K562 (cell line): ENCODE results near the gene POMT2. TPM values are rescaled to one million over a fixed set of nuclear protein-coding genes. Genes with fewer than 3 reads are reported as not detected.
A peak's percentile ranks its signal among the peaks of the same experiment; 100 is the strongest.

Experiments
- ARID1B ChIP-seq: fragments of 450-650 bp; IDR thresholded peaks from 2 replicates; pipeline ENCODE4 v1.6.1; 2016; ENCODE audit warnings: antibody characterized with exemption, mild to moderate bottlenecking, inconsistent platforms
- ATF6 ChIP-seq: sonication (generic); formaldehyde crosslinking; IDR thresholded peaks from 2 replicates; pipeline ENCODE4 v1.4.0; 2020; ENCODE audit warnings: mild to moderate bottlenecking, missing genetic modification reagents
- CEBPZ ChIP-seq: fragments of 150-350 bp; IDR thresholded peaks from 2 replicates; pipeline ENCODE4 v1.6.1; 2014; ENCODE audit warnings: low read depth, mild to moderate bottlenecking, low read length, borderline replicate concordance
- CHD1 ChIP-seq: fragments of 200-600 bp; sonication (generic); IDR thresholded peaks from one replicate; pipeline ENCODE4 v1.6.1; 2012; ENCODE audit warnings: mild to moderate bottlenecking, moderate library complexity, low read length, inconsistent platforms
- JUN ChIP-seq, 2 experiments: sonication (generic) in 1 of 2; formaldehyde crosslinking in 1 of 2; IDR thresholded peaks; 2 replicates each; pipeline versions ENCODE4 v1.6.1 to v1.8.0; 2012 to 2022; ENCODE audit warnings: borderline replicate concordance in 2 of 2, mild to moderate bottlenecking in 2 of 2, improper control_type of control experiment in 1 of 2, low read depth in 1 of 2, low read length in 1 of 2, missing genetic modification reagents in 1 of 2
- JUND ChIP-seq, 2 experiments: IDR thresholded peaks; 2 replicates in 1 of 2; 3 replicates in 1 of 2; pipeline ENCODE4 v1.6.1; 2011; ENCODE audit warnings: borderline replicate concordance in 2 of 2, low read depth in 2 of 2, low read length in 2 of 2, improper control_type of control experiment in 1 of 2, missing biosample characterization in 1 of 2, missing genetic modification characterization in 1 of 2, missing genetic modification reagents in 1 of 2
- MAX ChIP-seq: sonication (generic); formaldehyde crosslinking; IDR thresholded peaks from 2 replicates; pipeline ENCODE4 v1.9.0; 2022; ENCODE audit warnings: mild to moderate bottlenecking, missing genetic modification reagents
- PRDM10 ChIP-seq: fragments of 450-650 bp; IDR thresholded peaks from 2 replicates; pipeline ENCODE4 v1.6.1; 2018; ENCODE audit not compliant: partially characterized antibody
- RAD51 ChIP-seq: fragments of 450-650 bp; IDR thresholded peaks from 2 replicates; pipeline ENCODE4 v1.7.1; 2016; ENCODE audit warnings: low read depth, mild to moderate bottlenecking, borderline replicate concordance
- TOE1 ChIP-seq, 2 experiments: fragments of 450-650 bp in 1 of 2; sonication (generic) in 1 of 2; formaldehyde crosslinking in 1 of 2; IDR thresholded peaks; 2 replicates each; pipeline versions ENCODE4 v1.7.1 to v1.8.0; 2016 to 2022; ENCODE audit warnings: borderline replicate concordance in 2 of 2, mild to moderate bottlenecking in 2 of 2, antibody characterized with exemption in 1 of 2, inconsistent platforms in 1 of 2, low read depth in 1 of 2, missing genetic modification reagents in 1 of 2, moderate library complexity in 1 of 2
- ZNF639 ChIP-seq, 2 experiments: fragments of 200-800 bp in 1 of 2; sonication (Bioruptor generic) in 1 of 2; sonication (generic) in 1 of 2; formaldehyde crosslinking in 1 of 2; IDR thresholded peaks in 1 of 2; conservative IDR thresholded peaks in 1 of 2; 2 replicates each; pipeline versions ENCODE4 v1.5.0 to v1.6.1; 2016 to 2020; ENCODE audit warnings: missing compliant biosample characterization in 1 of 2, missing genetic modification characterization in 1 of 2, missing genetic modification reagents in 1 of 2
- ZNF764 ChIP-seq: fragments of 250-450 bp; sonication (Bioruptor Pico); IDR thresholded peaks from 2 replicates; pipeline ENCODE4 v1.4.0; 2020; ENCODE audit warnings: low read depth, mild to moderate bottlenecking, moderate library complexity
- polyA plus RNA-seq, 8 experiments: library from polyadenylated mRNA; depleted of rRNA in 4 of 8; stranded (reverse) in 5 of 8; unstranded in 3 of 8; fragments of >200 nt; fragmentation: Nextera tagmentation in 2 of 8; fragmentation: Illumina TruSeq in 1 of 8; extraction: Ambion mirVana in 2 of 8; extraction: Trizol in 1 of 8; gene quantifications; 2 replicates each; pipeline versions ENCODE4 v1.2.1 to v1.2.3, GENCODE V29; 2011 to 2014; ENCODE audit warnings: inconsistent platforms in 1 of 8, missing spikeins in 1 of 8
- total RNA-seq, 7 experiments: library from RNA; depleted of rRNA in 6 of 7; stranded (reverse); fragments of >200 nt in 6 of 7; fragmentation: Illumina TruSeq in 2 of 7; extraction: Trizol in 2 of 7; gene quantifications; 2 replicates each; pipeline versions ENCODE4 v1.2.1 to v1.2.3, GENCODE V29; 2011 to 2021; ENCODE audit warnings: low replicate concordance in 1 of 7

POMT2 gene
- total and polyA plus RNA-seq, 9 of the 15 experiments (the other 6 are each of a cell fraction or from before 2014, with no cell fraction given) = 0.39 to 16.6 (median 7.8) TPM

- no peak for TF ChIP-seq ZNF639 (CRISPR knock-in tag; conservative IDR thresholded peaks at IDR 0.05 in 1 of 2, IDR thresholded peaks at IDR 0.05 in 1 of 2)
- TF ChIP-seq RAD51 = peak; percentile 62
- TF ChIP-seq ATF6 (CRISPR knock-in tag) = no peak
- TF ChIP-seq ZNF764 = no peak
- TF ChIP-seq CEBPZ = no peak
- TF ChIP-seq CHD1 = no peak
- peak; percentile 85; the same call in 1 of the 2 replicates for TF ChIP-seq TOE1 (IDR thresholded peaks at IDR 0.05; ENCODE audit: borderline replicate concordance)
- TF ChIP-seq TOE1 (CRISPR knock-in tag; IDR thresholded peaks at IDR 0.05; ENCODE audit: borderline replicate concordance, low read depth) = no peak
- TF ChIP-seq JUN (IDR thresholded peaks at IDR 0.05; ENCODE audit: borderline replicate concordance, low read depth, low read length) = peak; percentile 96
- no peak for TF ChIP-seq JUN (CRISPR knock-in tag; IDR thresholded peaks at IDR 0.05; ENCODE audit: borderline replicate concordance)
- TF ChIP-seq JUND (IDR thresholded peaks at IDR 0.05; ENCODE audit: borderline replicate concordance, low read depth, low read length) = peak; percentile 93
- TF ChIP-seq JUND (tag; IDR thresholded peaks at IDR 0.05; ENCODE audit: borderline replicate concordance, low read depth, low read length) = peak; percentile 93
- no peak for TF ChIP-seq MAX (CRISPR knock-in tag)
- peak; percentile 57 for TF ChIP-seq ARID1B
- peak; percentile 86 for TF ChIP-seq PRDM10
These were observed 17.1 kb downstream of the POMT2 start (continued) for GRCh38 chr14:77303417-77304156.
